H1 (cell line): Measurements from ENCODE around the gene TMEM116. TPM values are rescaled to one million over a fixed set of nuclear protein-coding genes. Genes with fewer than 3 reads are reported as not detected.

Source experiments
- BRCA1 ChIP-seq: IDR thresholded peaks from 2 replicates; pipeline ENCODE4 v1.6.1; 2012; ENCODE audit warnings: low read depth, low read length, improper control_type of control experiment
- POLR2AphosphoS5 ChIP-seq: IDR thresholded peaks from 2 replicates; pipeline ENCODE4 v1.6.1; 2011; ENCODE audit warnings: low read depth, low read length
- RNF2 ChIP-seq: fragments of 200-900, 300-1000 bp; sonication (generic); IDR thresholded peaks from 2 replicates; pipeline ENCODE4 v1.7.1; 2016; ENCODE audit warnings: borderline replicate concordance, low read depth, mild to moderate bottlenecking, antibody characterized with exemption, low read length; ENCODE audit not compliant: poor library complexity, severe bottlenecking; ENCODE audit errors: missing control alignments
- SAP30 ChIP-seq: fragments of 300-600 bp; sonication (generic); IDR thresholded peaks from 2 replicates; pipeline ENCODE4 v1.7.1; 2012; ENCODE audit warnings: low read length, moderate library complexity, mild to moderate bottlenecking, inconsistent platforms; ENCODE audit not compliant: insufficient read depth, insufficient replicate concordance
- SP2 ChIP-seq: IDR thresholded peaks from 2 replicates; pipeline ENCODE4 v1.6.1; 2012; ENCODE audit warnings: mild to moderate bottlenecking, low read length, inconsistent platforms
- YY1 ChIP-seq: IDR thresholded peaks from 2 replicates; pipeline ENCODE4 v1.6.1; 2011; ENCODE audit warnings: low read depth, mild to moderate bottlenecking, low read length
- polyA plus RNA-seq, 7 experiments: library from polyadenylated mRNA; depleted of rRNA in 3 of 7; stranded (reverse) in 5 of 7; unstranded in 2 of 7; fragments of >200 nt in 5 of 7; fragments of 200-250 nt in 2 of 7; gene quantifications; 1 replicate in 5 of 7; 2 replicates in 1 of 7; 4 replicates in 1 of 7; pipeline versions ENCODE4 v1.2.1 to v1.2.3, GENCODE V29; 2011 to 2013; ENCODE audit warnings: missing spikeins in 2 of 7, mixed read lengths in 2 of 7
- total RNA-seq: library from RNA; stranded (reverse); fragmentation: NEBNext Ultra II Directional; extraction: Animal tissue kit (Norgen Biotek cat#: 25700); gene quantifications from 2 replicates; pipeline ENCODE4 v1.2.1, GENCODE V29; 2021
- TF ChIP-seq, protein P1 (sequence below): fragments of 300-600 bp; sonication (generic); IDR thresholded peaks from 2 replicates; pipeline ENCODE4 v1.7.1; 2012; ENCODE audit warnings: low read length, moderate library complexity, mild to moderate bottlenecking, inconsistent platforms; ENCODE audit not compliant: insufficient replicate concordance
- TF ChIP-seq, protein P2 (sequence below), 3 experiments: IDR thresholded peaks; 1 replicate in 2 of 3; 2 replicates in 1 of 3; pipeline versions ENCODE4 v1.5.1 to v1.6.1; 2011; ENCODE audit warnings: low read length in 3 of 3, mild to moderate bottlenecking in 3 of 3, inconsistent platforms in 2 of 3, low read depth in 1 of 3, moderate library complexity in 1 of 3; ENCODE audit not compliant: insufficient read depth in 1 of 3; ENCODE audit errors: control extremely low read depth in 1 of 3

The TMEM116 gene
- total and polyA plus RNA-seq, 2 of the 8 experiments (the other 6 are each of a cell fraction or from before 2014, with no cell fraction given) = 8.1 to 25.2 TPM

DNA sequence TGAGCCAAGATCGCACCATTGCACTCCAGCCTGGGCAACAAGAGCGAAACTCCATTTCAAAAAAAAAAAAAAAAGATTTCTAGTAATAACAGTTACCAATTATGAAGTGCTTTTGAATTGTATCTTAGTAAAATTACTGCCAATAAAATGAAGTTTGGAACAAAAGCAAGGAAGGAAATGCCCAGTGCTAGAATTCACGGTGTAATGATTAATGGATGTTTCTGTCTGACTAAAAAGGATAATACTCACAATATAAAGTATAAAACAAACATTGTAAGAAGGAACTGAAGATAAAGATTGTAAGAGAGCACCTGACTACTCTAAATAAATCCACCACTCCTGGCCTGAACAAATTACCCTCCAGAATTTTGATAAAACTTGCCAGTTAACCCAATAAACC, 4.0 kb downstream of the TMEM116 start (continued):
- TF ChIP-seq, protein P1, sequence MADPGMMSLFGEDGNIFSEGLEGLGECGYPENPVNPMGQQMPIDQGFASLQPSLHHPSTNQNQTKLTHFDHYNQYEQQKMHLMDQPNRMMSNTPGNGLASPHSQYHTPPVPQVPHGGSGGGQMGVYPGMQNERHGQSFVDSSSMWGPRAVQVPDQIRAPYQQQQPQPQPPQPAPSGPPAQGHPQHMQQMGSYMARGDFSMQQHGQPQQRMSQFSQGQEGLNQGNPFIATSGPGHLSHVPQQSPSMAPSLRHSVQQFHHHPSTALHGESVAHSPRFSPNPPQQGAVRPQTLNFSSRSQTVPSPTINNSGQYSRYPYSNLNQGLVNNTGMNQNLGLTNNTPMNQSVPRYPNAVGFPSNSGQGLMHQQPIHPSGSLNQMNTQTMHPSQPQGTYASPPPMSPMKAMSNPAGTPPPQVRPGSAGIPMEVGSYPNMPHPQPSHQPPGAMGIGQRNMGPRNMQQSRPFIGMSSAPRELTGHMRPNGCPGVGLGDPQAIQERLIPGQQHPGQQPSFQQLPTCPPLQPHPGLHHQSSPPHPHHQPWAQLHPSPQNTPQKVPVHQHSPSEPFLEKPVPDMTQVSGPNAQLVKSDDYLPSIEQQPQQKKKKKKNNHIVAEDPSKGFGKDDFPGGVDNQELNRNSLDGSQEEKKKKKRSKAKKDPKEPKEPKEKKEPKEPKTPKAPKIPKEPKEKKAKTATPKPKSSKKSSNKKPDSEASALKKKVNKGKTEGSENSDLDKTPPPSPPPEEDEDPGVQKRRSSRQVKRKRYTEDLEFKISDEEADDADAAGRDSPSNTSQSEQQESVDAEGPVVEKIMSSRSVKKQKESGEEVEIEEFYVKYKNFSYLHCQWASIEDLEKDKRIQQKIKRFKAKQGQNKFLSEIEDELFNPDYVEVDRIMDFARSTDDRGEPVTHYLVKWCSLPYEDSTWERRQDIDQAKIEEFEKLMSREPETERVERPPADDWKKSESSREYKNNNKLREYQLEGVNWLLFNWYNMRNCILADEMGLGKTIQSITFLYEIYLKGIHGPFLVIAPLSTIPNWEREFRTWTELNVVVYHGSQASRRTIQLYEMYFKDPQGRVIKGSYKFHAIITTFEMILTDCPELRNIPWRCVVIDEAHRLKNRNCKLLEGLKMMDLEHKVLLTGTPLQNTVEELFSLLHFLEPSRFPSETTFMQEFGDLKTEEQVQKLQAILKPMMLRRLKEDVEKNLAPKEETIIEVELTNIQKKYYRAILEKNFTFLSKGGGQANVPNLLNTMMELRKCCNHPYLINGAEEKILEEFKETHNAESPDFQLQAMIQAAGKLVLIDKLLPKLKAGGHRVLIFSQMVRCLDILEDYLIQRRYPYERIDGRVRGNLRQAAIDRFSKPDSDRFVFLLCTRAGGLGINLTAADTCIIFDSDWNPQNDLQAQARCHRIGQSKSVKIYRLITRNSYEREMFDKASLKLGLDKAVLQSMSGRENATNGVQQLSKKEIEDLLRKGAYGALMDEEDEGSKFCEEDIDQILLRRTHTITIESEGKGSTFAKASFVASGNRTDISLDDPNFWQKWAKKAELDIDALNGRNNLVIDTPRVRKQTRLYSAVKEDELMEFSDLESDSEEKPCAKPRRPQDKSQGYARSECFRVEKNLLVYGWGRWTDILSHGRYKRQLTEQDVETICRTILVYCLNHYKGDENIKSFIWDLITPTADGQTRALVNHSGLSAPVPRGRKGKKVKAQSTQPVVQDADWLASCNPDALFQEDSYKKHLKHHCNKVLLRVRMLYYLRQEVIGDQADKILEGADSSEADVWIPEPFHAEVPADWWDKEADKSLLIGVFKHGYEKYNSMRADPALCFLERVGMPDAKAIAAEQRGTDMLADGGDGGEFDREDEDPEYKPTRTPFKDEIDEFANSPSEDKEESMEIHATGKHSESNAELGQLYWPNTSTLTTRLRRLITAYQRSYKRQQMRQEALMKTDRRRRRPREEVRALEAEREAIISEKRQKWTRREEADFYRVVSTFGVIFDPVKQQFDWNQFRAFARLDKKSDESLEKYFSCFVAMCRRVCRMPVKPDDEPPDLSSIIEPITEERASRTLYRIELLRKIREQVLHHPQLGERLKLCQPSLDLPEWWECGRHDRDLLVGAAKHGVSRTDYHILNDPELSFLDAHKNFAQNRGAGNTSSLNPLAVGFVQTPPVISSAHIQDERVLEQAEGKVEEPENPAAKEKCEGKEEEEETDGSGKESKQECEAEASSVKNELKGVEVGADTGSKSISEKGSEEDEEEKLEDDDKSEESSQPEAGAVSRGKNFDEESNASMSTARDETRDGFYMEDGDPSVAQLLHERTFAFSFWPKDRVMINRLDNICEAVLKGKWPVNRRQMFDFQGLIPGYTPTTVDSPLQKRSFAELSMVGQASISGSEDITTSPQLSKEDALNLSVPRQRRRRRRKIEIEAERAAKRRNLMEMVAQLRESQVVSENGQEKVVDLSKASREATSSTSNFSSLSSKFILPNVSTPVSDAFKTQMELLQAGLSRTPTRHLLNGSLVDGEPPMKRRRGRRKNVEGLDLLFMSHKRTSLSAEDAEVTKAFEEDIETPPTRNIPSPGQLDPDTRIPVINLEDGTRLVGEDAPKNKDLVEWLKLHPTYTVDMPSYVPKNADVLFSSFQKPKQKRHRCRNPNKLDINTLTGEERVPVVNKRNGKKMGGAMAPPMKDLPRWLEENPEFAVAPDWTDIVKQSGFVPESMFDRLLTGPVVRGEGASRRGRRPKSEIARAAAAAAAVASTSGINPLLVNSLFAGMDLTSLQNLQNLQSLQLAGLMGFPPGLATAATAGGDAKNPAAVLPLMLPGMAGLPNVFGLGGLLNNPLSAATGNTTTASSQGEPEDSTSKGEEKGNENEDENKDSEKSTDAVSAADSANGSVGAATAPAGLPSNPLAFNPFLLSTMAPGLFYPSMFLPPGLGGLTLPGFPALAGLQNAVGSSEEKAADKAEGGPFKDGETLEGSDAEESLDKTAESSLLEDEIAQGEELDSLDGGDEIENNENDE = no peak
- TF ChIP-seq YY1 (no peak), POLR2AphosphoS5 (no peak), SAP30 (no peak), BRCA1 (no peak), RNF2 (no peak), SP2 (no peak)
- TF ChIP-seq, protein P2, sequence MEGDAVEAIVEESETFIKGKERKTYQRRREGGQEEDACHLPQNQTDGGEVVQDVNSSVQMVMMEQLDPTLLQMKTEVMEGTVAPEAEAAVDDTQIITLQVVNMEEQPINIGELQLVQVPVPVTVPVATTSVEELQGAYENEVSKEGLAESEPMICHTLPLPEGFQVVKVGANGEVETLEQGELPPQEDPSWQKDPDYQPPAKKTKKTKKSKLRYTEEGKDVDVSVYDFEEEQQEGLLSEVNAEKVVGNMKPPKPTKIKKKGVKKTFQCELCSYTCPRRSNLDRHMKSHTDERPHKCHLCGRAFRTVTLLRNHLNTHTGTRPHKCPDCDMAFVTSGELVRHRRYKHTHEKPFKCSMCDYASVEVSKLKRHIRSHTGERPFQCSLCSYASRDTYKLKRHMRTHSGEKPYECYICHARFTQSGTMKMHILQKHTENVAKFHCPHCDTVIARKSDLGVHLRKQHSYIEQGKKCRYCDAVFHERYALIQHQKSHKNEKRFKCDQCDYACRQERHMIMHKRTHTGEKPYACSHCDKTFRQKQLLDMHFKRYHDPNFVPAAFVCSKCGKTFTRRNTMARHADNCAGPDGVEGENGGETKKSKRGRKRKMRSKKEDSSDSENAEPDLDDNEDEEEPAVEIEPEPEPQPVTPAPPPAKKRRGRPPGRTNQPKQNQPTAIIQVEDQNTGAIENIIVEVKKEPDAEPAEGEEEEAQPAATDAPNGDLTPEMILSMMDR (IDR thresholded peaks at IDR 0.05; ENCODE audit: control extremely low read depth in 1 of 3, insufficient read depth in 1 of 3, low read depth in 1 of 3, low read length in 3 of 3) = no peak
